HepG2 (cell line): ENCODE results near the gene TUBB8B. TPM values are rescaled to one million over a fixed set of nuclear protein-coding genes. Genes with fewer than 3 reads are reported as not detected.
"Not testable (repeated sequence)": the region's sequence is repeated elsewhere in the genome, so short reads cannot be mapped to it uniquely, and the experiment has no call there.

Experiments used
- ARNTL ChIP-seq: sonication (generic); formaldehyde crosslinking; IDR thresholded peaks from 2 replicates; pipeline ENCODE4 v1.4.0; 2020; ENCODE audit warnings: mild to moderate bottlenecking, missing genetic modification reagents
- EP300 ChIP-seq, 3 experiments: sonication (generic) in 1 of 3; formaldehyde crosslinking in 1 of 3; IDR thresholded peaks; 2 replicates each; pipeline versions ENCODE4 v1.5.1 to v1.6.1; 2011 to 2020; ENCODE audit warnings: low read depth in 2 of 3, low read length in 2 of 3, borderline replicate concordance in 1 of 3, improper control_type of control experiment in 1 of 3, mild to moderate bottlenecking in 1 of 3, missing genetic modification reagents in 1 of 3, moderate library complexity in 1 of 3
- HOXA3 ChIP-seq: sonication (generic); formaldehyde crosslinking; IDR thresholded peaks from 2 replicates; pipeline ENCODE4 v1.5.0; 2020; ENCODE audit warnings: missing genetic modification reagents
- SAP130 ChIP-seq: IDR thresholded peaks from 2 replicates; pipeline ENCODE4 v1.6.1; 2016; ENCODE audit warnings: low read depth
- SOX13 ChIP-seq, 3 experiments: fragments of 450-650 bp in 1 of 3; sonication (generic) in 1 of 3; formaldehyde crosslinking in 1 of 3; IDR thresholded peaks in 2 of 3; conservative IDR thresholded peaks in 1 of 3; 2 replicates each; pipeline versions ENCODE4 v1.5.0 to v1.6.1; 2016 to 2020; ENCODE audit warnings: antibody characterized with exemption in 1 of 3, mild to moderate bottlenecking in 1 of 3, missing compliant biosample characterization in 1 of 3, missing genetic modification reagents in 1 of 3, moderate library complexity in 1 of 3
- TCF7 ChIP-seq: sonication (generic); IDR thresholded peaks from 2 replicates; pipeline ENCODE4 v1.6.1; 2016; ENCODE audit warnings: antibody characterized with exemption, low read depth
- ZNF501 ChIP-seq: sonication (generic); formaldehyde crosslinking; IDR thresholded peaks from 2 replicates; pipeline ENCODE4 v1.5.1; 2020; ENCODE audit warnings: mild to moderate bottlenecking, moderate library complexity, missing genetic modification reagents
- polyA plus RNA-seq, 8 experiments: library from polyadenylated mRNA; depleted of rRNA in 3 of 8; stranded (reverse) in 7 of 8; unstranded in 1 of 8; fragments of >200 nt; fragmentation: Illumina TruSeq in 4 of 8; extraction: Trizol in 4 of 8; gene quantifications; 2 replicates each; pipeline versions ENCODE4 v1.2.1 to v1.2.3, GENCODE V29; 2011 to 2016; ENCODE audit warnings: low read depth in 4 of 8, missing spikeins in 1 of 8, mixed read lengths in 1 of 8; ENCODE audit not compliant: insufficient read depth in 1 of 8
- total RNA-seq, 5 experiments: library from RNA; depleted of rRNA; stranded (reverse); fragments of >200 nt; fragmentation: Illumina TruSeq; extraction: Trizol; gene quantifications; 2 replicates each; pipeline ENCODE4 v1.2.3, GENCODE V29; 2016; ENCODE audit warnings: low read depth in 1 of 5
- TF ChIP-seq, protein P1 (sequence below): sonication (generic); formaldehyde crosslinking; conservative IDR thresholded peaks from 2 replicates; pipeline ENCODE4 v1.4.0; 2020; ENCODE audit warnings: mild to moderate bottlenecking, missing genetic modification reagents, moderate library complexity
- TF ChIP-seq, protein P2 (sequence below): IDR thresholded peaks from 2 replicates; pipeline ENCODE4 v1.6.1; 2016; ENCODE audit warnings: missing compliant biosample characterization, missing genetic modification reagents, borderline replicate concordance
- TF ChIP-seq, protein P3 (sequence below): sonication (generic); formaldehyde crosslinking; IDR thresholded peaks from 2 replicates; pipeline ENCODE4 v1.9.0; 2021; ENCODE audit warnings: mild to moderate bottlenecking, missing genetic modification reagents
- TF ChIP-seq, protein P4 (sequence below): sonication (generic); formaldehyde crosslinking; IDR thresholded peaks from 2 replicates; pipeline ENCODE4 v1.4.0; 2020; ENCODE audit warnings: missing genetic modification reagents

The TUBB8B gene
- total and polyA plus RNA-seq, 2 of the 13 experiments (the other 11 are each of a cell fraction or from before 2014, with no cell fraction given) = 0.71 to 6.7 TPM

DNA sequence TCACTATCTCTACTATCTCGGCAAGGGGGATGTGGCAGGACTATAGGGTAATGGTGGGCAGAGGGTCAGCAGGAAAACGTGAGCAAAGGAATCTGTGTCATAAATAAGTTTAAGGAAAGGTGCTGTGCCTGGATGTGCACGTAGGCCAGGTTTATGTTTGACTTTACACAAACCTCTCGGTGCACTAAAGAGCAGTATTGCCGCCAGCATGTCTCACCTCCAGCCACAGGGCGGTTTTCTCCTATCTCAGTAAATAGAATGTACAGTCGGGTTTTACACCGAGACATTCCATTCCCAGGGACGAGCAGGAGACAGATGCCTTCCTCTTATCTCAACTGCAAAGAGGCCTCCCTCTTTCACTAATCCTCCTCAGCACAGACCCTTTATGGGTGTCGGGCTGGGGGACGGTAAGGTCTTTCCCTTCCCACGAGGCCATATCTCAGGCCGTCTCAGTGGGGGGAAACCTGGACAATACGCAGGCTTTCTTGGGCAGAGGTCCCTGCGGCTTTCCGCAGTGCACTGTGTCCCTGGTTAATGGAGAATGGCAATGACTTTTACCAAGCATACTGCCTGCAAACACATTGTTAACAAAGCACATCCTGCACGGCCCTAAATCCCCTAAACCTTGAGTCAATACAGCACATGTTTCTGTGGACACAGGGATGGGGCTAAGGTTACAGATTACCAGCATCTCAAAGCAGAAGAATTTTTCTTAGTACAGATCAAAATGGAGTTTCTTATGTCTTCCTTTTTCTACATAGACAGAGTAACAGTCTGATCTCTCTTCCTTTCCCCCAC lies 41.2 kb upstream of the TUBB8B start (continued):
- peak; percentile 53 for TF ChIP-seq TCF7
- TF ChIP-seq HOXA3 = peak; percentile 48; the same call in 1 of the 2 replicates
- 0 out of 4 replicates have a peak, but pooled peaks of 1 of the 2 experiments have one; percentile 35 for TF ChIP-seq EP300 (IDR thresholded peaks at IDR 0.05; ENCODE audit: low read depth in 2 of 2, low read length in 2 of 2)
- TF ChIP-seq EP300 (CRISPR knock-in tag; IDR thresholded peaks at IDR 0.05; ENCODE audit: borderline replicate concordance) = not testable (repeated sequence)
- TF ChIP-seq, protein P1, sequence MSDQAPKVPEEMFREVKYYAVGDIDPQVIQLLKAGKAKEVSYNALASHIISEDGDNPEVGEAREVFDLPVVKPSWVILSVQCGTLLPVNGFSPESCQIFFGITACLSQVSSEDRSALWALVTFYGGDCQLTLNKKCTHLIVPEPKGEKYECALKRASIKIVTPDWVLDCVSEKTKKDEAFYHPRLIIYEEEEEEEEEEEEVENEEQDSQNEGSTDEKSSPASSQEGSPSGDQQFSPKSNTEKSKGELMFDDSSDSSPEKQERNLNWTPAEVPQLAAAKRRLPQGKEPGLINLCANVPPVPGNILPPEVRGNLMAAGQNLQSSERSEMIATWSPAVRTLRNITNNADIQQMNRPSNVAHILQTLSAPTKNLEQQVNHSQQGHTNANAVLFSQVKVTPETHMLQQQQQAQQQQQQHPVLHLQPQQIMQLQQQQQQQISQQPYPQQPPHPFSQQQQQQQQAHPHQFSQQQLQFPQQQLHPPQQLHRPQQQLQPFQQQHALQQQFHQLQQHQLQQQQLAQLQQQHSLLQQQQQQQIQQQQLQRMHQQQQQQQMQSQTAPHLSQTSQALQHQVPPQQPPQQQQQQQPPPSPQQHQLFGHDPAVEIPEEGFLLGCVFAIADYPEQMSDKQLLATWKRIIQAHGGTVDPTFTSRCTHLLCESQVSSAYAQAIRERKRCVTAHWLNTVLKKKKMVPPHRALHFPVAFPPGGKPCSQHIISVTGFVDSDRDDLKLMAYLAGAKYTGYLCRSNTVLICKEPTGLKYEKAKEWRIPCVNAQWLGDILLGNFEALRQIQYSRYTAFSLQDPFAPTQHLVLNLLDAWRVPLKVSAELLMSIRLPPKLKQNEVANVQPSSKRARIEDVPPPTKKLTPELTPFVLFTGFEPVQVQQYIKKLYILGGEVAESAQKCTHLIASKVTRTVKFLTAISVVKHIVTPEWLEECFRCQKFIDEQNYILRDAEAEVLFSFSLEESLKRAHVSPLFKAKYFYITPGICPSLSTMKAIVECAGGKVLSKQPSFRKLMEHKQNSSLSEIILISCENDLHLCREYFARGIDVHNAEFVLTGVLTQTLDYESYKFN (CRISPR knock-in tag) = peak; percentile 85
- TF ChIP-seq, protein P2, sequence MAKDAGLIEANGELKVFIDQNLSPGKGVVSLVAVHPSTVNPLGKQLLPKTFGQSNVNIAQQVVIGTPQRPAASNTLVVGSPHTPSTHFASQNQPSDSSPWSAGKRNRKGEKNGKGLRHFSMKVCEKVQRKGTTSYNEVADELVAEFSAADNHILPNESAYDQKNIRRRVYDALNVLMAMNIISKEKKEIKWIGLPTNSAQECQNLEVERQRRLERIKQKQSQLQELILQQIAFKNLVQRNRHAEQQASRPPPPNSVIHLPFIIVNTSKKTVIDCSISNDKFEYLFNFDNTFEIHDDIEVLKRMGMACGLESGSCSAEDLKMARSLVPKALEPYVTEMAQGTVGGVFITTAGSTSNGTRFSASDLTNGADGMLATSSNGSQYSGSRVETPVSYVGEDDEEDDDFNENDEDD = 0 out of 2 replicates have a peak, but pooled peaks have one; percentile 3
- TF ChIP-seq, protein P3, sequence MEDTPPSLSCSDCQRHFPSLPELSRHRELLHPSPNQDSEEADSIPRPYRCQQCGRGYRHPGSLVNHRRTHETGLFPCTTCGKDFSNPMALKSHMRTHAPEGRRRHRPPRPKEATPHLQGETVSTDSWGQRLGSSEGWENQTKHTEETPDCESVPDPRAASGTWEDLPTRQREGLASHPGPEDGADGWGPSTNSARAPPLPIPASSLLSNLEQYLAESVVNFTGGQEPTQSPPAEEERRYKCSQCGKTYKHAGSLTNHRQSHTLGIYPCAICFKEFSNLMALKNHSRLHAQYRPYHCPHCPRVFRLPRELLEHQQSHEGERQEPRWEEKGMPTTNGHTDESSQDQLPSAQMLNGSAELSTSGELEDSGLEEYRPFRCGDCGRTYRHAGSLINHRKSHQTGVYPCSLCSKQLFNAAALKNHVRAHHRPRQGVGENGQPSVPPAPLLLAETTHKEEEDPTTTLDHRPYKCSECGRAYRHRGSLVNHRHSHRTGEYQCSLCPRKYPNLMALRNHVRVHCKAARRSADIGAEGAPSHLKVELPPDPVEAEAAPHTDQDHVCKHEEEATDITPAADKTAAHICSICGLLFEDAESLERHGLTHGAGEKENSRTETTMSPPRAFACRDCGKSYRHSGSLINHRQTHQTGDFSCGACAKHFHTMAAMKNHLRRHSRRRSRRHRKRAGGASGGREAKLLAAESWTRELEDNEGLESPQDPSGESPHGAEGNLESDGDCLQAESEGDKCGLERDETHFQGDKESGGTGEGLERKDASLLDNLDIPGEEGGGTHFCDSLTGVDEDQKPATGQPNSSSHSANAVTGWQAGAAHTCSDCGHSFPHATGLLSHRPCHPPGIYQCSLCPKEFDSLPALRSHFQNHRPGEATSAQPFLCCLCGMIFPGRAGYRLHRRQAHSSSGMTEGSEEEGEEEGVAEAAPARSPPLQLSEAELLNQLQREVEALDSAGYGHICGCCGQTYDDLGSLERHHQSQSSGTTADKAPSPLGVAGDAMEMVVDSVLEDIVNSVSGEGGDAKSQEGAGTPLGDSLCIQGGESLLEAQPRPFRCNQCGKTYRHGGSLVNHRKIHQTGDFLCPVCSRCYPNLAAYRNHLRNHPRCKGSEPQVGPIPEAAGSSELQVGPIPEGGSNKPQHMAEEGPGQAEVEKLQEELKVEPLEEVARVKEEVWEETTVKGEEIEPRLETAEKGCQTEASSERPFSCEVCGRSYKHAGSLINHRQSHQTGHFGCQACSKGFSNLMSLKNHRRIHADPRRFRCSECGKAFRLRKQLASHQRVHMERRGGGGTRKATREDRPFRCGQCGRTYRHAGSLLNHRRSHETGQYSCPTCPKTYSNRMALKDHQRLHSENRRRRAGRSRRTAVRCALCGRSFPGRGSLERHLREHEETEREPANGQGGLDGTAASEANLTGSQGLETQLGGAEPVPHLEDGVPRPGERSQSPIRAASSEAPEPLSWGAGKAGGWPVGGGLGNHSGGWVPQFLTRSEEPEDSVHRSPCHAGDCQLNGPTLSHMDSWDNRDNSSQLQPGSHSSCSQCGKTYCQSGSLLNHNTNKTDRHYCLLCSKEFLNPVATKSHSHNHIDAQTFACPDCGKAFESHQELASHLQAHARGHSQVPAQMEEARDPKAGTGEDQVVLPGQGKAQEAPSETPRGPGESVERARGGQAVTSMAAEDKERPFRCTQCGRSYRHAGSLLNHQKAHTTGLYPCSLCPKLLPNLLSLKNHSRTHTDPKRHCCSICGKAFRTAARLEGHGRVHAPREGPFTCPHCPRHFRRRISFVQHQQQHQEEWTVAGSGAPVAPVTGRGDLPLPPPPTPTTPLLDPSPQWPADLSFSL (CRISPR knock-in tag) = 0 out of 2 replicates have a peak, but pooled peaks have one; percentile 20
- TF ChIP-seq SOX13 (IDR thresholded peaks at IDR 0.05) = peak; percentile 5; the same call in 1 of the 2 replicates
- 0 out of 4 replicates have a peak, but pooled peaks of 1 of the 2 experiments have one; percentile 32 for TF ChIP-seq SOX13 (CRISPR knock-in tag; conservative IDR thresholded peaks at IDR 0.05 in 1 of 2, IDR thresholded peaks at IDR 0.05 in 1 of 2)
- TF ChIP-seq ARNTL = peak; percentile 72; the same call in 1 of the 2 replicates
- TF ChIP-seq SAP130 (CRISPR knock-in tag) = peak; percentile 41; the same call in 1 of the 2 replicates
- TF ChIP-seq ZNF501 (CRISPR knock-in tag) = peak; percentile 56; the same call in 1 of the 2 replicates
- TF ChIP-seq, protein P4, sequence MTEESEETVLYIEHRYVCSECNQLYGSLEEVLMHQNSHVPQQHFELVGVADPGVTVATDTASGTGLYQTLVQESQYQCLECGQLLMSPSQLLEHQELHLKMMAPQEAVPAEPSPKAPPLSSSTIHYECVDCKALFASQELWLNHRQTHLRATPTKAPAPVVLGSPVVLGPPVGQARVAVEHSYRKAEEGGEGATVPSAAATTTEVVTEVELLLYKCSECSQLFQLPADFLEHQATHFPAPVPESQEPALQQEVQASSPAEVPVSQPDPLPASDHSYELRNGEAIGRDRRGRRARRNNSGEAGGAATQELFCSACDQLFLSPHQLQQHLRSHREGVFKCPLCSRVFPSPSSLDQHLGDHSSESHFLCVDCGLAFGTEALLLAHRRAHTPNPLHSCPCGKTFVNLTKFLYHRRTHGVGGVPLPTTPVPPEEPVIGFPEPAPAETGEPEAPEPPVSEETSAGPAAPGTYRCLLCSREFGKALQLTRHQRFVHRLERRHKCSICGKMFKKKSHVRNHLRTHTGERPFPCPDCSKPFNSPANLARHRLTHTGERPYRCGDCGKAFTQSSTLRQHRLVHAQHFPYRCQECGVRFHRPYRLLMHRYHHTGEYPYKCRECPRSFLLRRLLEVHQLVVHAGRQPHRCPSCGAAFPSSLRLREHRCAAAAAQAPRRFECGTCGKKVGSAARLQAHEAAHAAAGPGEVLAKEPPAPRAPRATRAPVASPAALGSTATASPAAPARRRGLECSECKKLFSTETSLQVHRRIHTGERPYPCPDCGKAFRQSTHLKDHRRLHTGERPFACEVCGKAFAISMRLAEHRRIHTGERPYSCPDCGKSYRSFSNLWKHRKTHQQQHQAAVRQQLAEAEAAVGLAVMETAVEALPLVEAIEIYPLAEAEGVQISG = 0 out of 2 replicates have a peak, but pooled peaks have one; percentile 35
